T-helper 2 cell treated with Interferon-gamma antibody and Interleukin-4, amounts not matched to agents 100 ng/mL and 5 ng/mL, for 36 hours (primary cell): Measurements from ENCODE around the gene MOGAT3. TPM values are rescaled to one million over a fixed set of nuclear protein-coding genes. Genes with fewer than 3 reads are reported as not detected.

Experiments used
- intact Hi-C: fragments of 100-400 bp; cut with micrococcal nuclease; formaldehyde crosslinking; loops from one replicate; pipeline ENCODE4 v1.15.1; 2023
- total RNA-seq: library from RNA; stranded (reverse); gene quantifications from 2 replicates; pipeline ENCODE4 v1.2.3, GENCODE V29; 2022

Gene MOGAT3
- total RNA-seq, 1 donor from 2014 or later, result not detected

- intact Hi-C loops, result loop anchor here (5.0 kb wide), 1 partner anchor 134 kb away; no protein-coding TSS in a partner anchor
These were observed 27.0 kb downstream of the MOGAT3 start for GRCh38 chr7:101173752-101174244.

- intact Hi-C loops, result loop anchor here (5.0 kb wide), 1 partner anchor 134 kb away; no protein-coding TSS in a partner anchor
These were observed 27.7 kb downstream of the MOGAT3 start for GRCh38 chr7:101172854-101173751.

- intact Hi-C loops, result loop anchor here (5.0 kb wide), 1 partner anchor 135 kb away; no protein-coding TSS in a partner anchor
These were observed 28.6 kb downstream of the MOGAT3 start for GRCh38 chr7:101172005-101172853.

GRCh38 chr7:101171442-101171837, 29.4 kb downstream of the MOGAT3 start:
- intact Hi-C loops, result loop anchor here (5.0 kb wide), 1 partner anchor 136 kb away; no protein-coding TSS in a partner anchor

- intact Hi-C loops, result loop anchor here (5.0 kb wide), 1 partner anchor 136 kb away; no protein-coding TSS in a partner anchor
These were observed 30.0 kb downstream of the MOGAT3 start for GRCh38 chr7:101170617-101171441.

- intact Hi-C loops, result loop anchor here (1.0 to 5.0 kb wide), 3 partner anchors 26 to 137 kb away; no protein-coding TSS in a partner anchor
These were observed 30.8 kb downstream of the MOGAT3 start for GRCh38 chr7:101169838-101170551.

- intact Hi-C loops, result loop anchor here (1.0 to 5.0 kb wide), 2 partner anchors 25 to 73 kb away; no protein-coding TSS in a partner anchor
These were observed 31.6 kb downstream of the MOGAT3 start for GRCh38 chr7:101169110-101169837.

GRCh38 chr7:101168412-101169049, 32.3 kb downstream of the MOGAT3 start:
- intact Hi-C loops, result loop anchor here (1.0 to 5.0 kb wide), 2 partner anchors 24 to 74 kb away; no protein-coding TSS in a partner anchor

GRCh38 chr7:101167645-101168411, 33.0 kb downstream of the MOGAT3 start:
- intact Hi-C loops, result loop anchor here (5.0 kb wide), 1 partner anchor 74 kb away; no protein-coding TSS in a partner anchor

- intact Hi-C loops, result loop anchor here (5.0 kb wide), 1 partner anchor 75 kb away; no protein-coding TSS in a partner anchor
These were observed 33.8 kb downstream of the MOGAT3 start for GRCh38 chr7:101166909-101167644.

- intact Hi-C loops, result loop anchor here (5.0 kb wide), 1 partner anchor 76 kb away; no protein-coding TSS in a partner anchor
These were observed 34.3 kb downstream of the MOGAT3 start for GRCh38 chr7:101166648-101166908.

GRCh38 chr7:101165958-101166647, 34.7 kb downstream of the MOGAT3 start:
- intact Hi-C loops, result loop anchor here (1.0 to 5.0 kb wide), 3 partner anchors 12 to 277 kb away; partner anchors contain the start of genes AP1S1 and UFSP1

- intact Hi-C loops, result loop anchor here (1.0 to 5.0 kb wide), 3 partner anchors 11 to 276 kb away; partner anchors contain the start of genes AP1S1 and UFSP1
These were observed 35.5 kb downstream of the MOGAT3 start, which contains the start of gene VGF for GRCh38 chr7:101165075-101165957. Gene VGF (minus strand): TSS chr7:101165569. CDS start chr7:101164843, 726 bp downstream.

- intact Hi-C loops, result no loop called here
These were observed 36.6 kb downstream of the MOGAT3 start for GRCh38 chr7:101164071-101164840.
